Bronchial epithelial cell (primary cell): Measurements from ENCODE around the gene ADGRA3. TPM values are rescaled to one million over a fixed set of nuclear protein-coding genes. Genes with fewer than 3 reads are reported as not detected.

Experiments
- DNase-seq: peaks from one replicate; pipeline ENCODE4 v3.0.0-alpha.2; 2010; ENCODE audit warnings: low read depth
- FAIRE-seq: peaks from 2 replicates; lab custom pipeline; 2011; peaks lifted over from hg19 to GRCh38; lab: Jason Lieb, UNC
- H3K27me3 ChIP-seq: 2 replicates; pipeline ENCODE4 v1.5.1; 2011; ENCODE audit warnings: low read length; ENCODE audit not compliant: control insufficient read depth, insufficient read depth
- H3K36me3 ChIP-seq: 2 replicates; pipeline ENCODE4 v1.5.1; 2011; ENCODE audit warnings: low read length; ENCODE audit not compliant: control insufficient read depth, insufficient read depth
- H3K4me3 ChIP-seq: 2 replicates; pipeline ENCODE4 v1.5.1; 2011; ENCODE audit warnings: mild to moderate bottlenecking, low read depth, low read length, control low read depth
- CTCF ChIP-seq: IDR thresholded peaks from 2 replicates; pipeline ENCODE4 v1.5.1; 2011; ENCODE audit warnings: mild to moderate bottlenecking, moderate library complexity, low read length, control low read depth, inconsistent platforms; ENCODE audit not compliant: insufficient read depth, severe bottlenecking
- total RNA-seq: library from RNA; depleted of rRNA; stranded (reverse); fragments of >200 nt; gene quantifications from 2 replicates; pipeline ENCODE4 v1.2.1, GENCODE V29; 2014

ADGRA3 gene
- total RNA-seq, 1 donor from 2014 or later: 34.2 TPM

GRCh38 chr4:22356987-22357596 is 158.8 kb downstream of the ADGRA3 start:
- DNase-seq (peak; percentile 33), FAIRE-seq (no peak)
- Histone ChIP-seq H3K27me3 (no peaks in the 10 kb centered on the region), H3K4me3 (no peak overlapping the region), H3K36me3 (no peaks in the 10 kb centered on the region)
- TF ChIP-seq CTCF: peak; percentile 57

DNA sequence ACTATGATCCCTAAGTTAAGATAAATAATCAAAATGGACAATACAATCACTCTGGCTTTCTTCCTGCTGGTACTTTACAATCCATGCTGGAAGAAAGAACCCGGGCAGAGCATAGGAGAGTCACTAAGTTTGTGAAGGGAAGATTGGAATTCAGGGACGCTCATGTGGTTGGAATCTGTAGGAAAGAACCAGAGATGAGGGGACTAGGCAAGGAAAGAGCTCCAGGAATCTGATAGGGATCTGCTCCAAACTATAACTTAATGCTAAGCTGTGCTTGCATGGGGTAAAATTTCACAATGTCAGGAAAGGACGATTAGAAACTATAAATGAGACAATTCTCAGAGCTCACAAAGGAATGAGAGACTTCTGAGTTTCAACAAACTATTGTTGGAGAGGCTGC is 167.5 kb downstream of the ADGRA3 start:
- TF ChIP-seq CTCF: no peak

GRCh38 chr4:22345678-22346077 is 170.2 kb downstream of the ADGRA3 start:
- FAIRE-seq: no peak
- no peak for TF ChIP-seq CTCF
- no peak for DNase-seq
- Histone ChIP-seq H3K36me3 (no peaks in the 10 kb centered on the region), H3K27me3 (no peaks in the 10 kb centered on the region), H3K4me3 (no peak overlapping the region)

More for the DNA sequence above, 167.5 kb downstream of the ADGRA3 start:
- FAIRE-seq (no peak), DNase-seq (no peak)
- Histone ChIP-seq H3K4me3 (no peak overlapping the region), H3K36me3 (no peaks in the 10 kb centered on the region), H3K27me3 (no peaks in the 10 kb centered on the region)

DNA sequence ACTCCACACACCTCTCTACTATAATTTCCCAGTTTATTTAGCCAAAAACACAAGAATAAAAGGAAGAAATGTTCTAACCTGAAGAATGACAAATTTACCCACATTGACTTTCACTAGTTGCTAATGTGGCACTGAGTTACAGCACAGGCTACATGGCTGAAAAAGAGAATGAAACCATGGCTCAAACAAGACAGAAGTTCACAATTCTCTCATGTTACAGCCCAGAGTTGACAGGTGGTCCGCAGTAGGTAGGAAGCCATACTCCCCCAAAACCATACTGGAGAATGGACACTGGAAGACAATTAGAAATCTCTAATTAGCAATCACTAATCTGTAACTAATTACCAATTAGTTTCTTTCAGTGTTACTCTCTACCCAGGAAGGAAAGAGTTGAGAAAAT is 170.8 kb downstream of the ADGRA3 start:
- H3K4me3 ChIP-seq: no peak overlapping the region
- DNase-seq (no peak), FAIRE-seq (no peak)
- TF ChIP-seq CTCF: no peak
- H3K27me3 ChIP-seq: no peaks in the 10 kb centered on the region
- H3K36me3 ChIP-seq: no peaks in the 10 kb centered on the region

DNA sequence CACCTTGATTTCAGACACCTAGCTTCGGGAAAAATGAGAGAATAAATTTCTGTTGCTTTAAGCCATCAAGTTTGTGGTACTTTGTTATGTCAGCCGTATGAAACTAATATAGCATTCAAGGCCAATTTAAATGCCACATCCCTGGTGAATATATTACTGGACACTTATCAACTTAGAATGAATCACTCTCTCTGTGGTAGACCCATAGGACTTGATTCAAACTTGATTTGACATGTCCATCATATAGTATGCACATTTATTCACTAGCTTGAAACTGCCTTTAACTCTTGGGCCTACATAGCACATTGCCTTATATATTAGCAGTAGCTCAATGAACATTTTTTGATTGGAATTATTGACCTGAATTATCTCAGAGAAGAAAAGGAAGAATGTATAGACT is 172.3 kb downstream of the ADGRA3 start:
- DNase-seq: peak; percentile 65
- TF ChIP-seq CTCF: no peak
- FAIRE-seq: no peak
- Histone ChIP-seq H3K27me3 (no peaks in the 10 kb centered on the region), H3K4me3 (no peak overlapping the region), H3K36me3 (no peaks in the 10 kb centered on the region)

DNA sequence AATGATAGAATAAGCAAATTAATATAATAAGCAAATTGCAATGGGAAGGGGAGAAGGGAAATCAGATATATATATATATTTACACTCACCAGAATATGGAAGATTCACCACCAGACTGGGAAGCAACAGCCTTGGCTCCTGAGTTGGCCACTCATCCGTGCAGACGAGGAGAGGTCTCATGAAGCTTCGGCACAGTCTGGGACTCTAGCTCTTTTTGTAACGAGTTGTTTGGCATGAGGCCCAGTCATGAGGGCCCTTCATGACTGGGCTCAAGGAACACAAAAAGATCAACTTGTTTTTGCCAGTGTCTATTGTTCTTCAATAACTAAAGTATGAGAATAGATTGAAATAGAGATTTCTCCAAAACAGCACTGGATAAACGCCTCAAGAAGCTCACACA is 176.4 kb downstream of the ADGRA3 start:
- H3K4me3 ChIP-seq: no peak overlapping the region
- no peak for TF ChIP-seq CTCF
- no peaks in the 10 kb centered on the region for H3K36me3 ChIP-seq
- H3K27me3 ChIP-seq: no peaks in the 10 kb centered on the region
- no peak for DNase-seq
- FAIRE-seq: no peak
